Ishikawa (cell line): Measurements from ENCODE around the gene OR8B4.

ENCODE experiments used
- CREB1 ChIP-seq: IDR thresholded peaks from 2 replicates; pipeline ENCODE4 v1.6.1; 2012; ENCODE audit warnings: low read depth
- EP300 ChIP-seq: IDR thresholded peaks from 2 replicates; pipeline ENCODE4 v1.6.1; 2012; ENCODE audit warnings: borderline replicate concordance
- MAX ChIP-seq: IDR thresholded peaks from 2 replicates; pipeline ENCODE4 v1.6.1; 2012
- RAD21 ChIP-seq: IDR thresholded peaks from 2 replicates; pipeline ENCODE4 v1.6.1; 2012; ENCODE audit warnings: low read depth
- YY1 ChIP-seq: IDR thresholded peaks from 2 replicates; pipeline ENCODE4 v1.6.1; 2012; ENCODE audit warnings: low read depth
- TF ChIP-seq, protein P1 (sequence below): IDR thresholded peaks from 2 replicates; pipeline ENCODE4 v1.6.1; 2012; ENCODE audit warnings: low read depth, mild to moderate bottlenecking

DNA sequence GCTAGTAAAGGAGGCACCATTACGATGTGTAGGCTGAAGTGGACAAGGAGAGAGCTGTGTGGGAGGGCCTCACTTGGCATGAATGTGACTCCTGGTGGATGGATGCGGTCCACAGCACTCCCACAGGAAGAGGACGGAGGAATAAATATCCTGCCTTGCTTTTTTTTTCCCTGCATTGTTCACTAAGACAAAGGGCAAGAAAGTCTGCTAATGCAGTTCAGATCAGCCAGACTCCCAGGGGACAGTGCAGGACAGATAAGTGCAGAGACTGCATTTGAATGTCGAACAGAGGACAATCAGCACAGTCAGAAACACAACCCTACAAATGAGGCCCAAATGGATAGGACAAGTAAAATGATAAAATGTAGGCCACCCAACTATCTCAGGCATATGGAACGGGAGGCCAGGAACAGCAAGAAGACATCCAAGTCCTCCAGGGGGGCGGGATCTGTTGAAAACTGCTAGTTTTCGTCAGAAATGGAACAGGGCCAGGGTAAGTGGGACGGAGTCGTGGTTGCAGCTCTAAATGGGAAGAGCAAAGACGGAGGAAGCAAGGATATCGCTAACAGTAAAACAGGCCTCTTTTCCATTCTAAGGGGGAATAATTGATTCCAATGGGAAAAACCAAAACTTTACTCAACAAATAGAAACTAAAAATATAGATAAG is 46.0 kb upstream of the OR8B4 start:
- TF ChIP-seq EP300: no peak
- TF ChIP-seq CREB1: no peak
- TF ChIP-seq YY1: no peak
- TF ChIP-seq, protein P1, sequence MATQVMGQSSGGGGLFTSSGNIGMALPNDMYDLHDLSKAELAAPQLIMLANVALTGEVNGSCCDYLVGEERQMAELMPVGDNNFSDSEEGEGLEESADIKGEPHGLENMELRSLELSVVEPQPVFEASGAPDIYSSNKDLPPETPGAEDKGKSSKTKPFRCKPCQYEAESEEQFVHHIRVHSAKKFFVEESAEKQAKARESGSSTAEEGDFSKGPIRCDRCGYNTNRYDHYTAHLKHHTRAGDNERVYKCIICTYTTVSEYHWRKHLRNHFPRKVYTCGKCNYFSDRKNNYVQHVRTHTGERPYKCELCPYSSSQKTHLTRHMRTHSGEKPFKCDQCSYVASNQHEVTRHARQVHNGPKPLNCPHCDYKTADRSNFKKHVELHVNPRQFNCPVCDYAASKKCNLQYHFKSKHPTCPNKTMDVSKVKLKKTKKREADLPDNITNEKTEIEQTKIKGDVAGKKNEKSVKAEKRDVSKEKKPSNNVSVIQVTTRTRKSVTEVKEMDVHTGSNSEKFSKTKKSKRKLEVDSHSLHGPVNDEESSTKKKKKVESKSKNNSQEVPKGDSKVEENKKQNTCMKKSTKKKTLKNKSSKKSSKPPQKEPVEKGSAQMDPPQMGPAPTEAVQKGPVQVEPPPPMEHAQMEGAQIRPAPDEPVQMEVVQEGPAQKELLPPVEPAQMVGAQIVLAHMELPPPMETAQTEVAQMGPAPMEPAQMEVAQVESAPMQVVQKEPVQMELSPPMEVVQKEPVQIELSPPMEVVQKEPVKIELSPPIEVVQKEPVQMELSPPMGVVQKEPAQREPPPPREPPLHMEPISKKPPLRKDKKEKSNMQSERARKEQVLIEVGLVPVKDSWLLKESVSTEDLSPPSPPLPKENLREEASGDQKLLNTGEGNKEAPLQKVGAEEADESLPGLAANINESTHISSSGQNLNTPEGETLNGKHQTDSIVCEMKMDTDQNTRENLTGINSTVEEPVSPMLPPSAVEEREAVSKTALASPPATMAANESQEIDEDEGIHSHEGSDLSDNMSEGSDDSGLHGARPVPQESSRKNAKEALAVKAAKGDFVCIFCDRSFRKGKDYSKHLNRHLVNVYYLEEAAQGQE: no peak
- no peak for TF ChIP-seq MAX
- TF ChIP-seq RAD21: no peak
